Stimulated activated CD8-positive, alpha-beta memory T cell treated with anti-CD3 and anti-CD28 coated beads, Interleukin-15, amount 100 ng/mL, for 1 hour (primary cell): ENCODE measurements around the gene RNF20.

ENCODE experiments used
- DNase-seq: peaks from one replicate; pipeline ENCODE4 v3.0.0-alpha.2; 2020; ENCODE audit warnings: low read depth

RNF20 gene

DNA sequence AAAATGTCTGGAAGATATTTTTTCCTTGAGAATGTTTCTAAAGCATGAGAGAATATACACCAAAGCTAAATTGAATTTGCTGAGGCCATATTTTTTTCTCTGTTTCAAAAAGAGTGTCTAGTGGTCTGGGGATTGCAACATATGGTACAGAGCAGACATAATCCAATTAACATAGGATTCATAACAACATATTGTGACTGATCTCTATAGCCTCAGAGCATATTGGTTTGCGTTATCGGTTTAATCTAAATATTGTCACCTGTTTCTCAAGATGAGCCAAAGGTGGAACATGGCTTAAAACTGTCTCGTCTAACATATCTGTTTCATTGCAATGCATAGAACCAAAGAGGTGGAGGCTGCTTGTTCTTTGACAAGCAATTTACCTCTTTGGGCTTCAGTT lies 57.2 kb downstream of the RNF20 start:
- no peak for DNase-seq

DNA sequence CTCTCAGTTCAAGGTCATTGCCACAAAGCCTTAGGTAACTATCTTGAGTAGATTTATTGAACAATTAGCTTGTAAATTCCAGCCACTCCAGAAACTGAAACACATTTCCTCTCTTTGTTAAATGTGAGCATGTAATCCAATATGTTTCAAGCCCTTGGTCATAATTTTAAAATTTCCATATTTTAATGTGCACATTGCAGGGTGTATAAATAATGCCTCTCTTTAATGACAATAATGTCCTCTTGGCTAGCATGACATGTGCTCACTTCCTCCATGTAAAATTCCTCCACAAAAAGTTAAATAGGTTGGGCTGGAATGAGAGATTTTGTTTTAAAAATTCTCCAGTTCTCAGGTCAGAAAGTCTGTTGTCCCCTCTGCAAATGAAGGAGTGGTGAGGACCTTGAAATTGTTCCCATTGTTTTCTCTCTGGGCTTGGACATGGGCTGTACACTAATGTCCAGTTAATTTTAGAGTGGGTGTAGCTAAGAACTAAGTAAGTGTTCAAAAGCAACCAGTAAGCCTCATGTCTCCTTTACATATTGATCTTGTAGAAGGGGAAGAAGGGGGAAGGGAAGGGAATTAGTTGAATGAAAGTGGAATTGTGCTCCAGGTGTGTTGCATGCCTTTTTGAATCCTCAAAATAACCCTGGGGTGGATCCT lies 58.3 kb downstream of the RNF20 start:
- DNase-seq, result no peak

DNA sequence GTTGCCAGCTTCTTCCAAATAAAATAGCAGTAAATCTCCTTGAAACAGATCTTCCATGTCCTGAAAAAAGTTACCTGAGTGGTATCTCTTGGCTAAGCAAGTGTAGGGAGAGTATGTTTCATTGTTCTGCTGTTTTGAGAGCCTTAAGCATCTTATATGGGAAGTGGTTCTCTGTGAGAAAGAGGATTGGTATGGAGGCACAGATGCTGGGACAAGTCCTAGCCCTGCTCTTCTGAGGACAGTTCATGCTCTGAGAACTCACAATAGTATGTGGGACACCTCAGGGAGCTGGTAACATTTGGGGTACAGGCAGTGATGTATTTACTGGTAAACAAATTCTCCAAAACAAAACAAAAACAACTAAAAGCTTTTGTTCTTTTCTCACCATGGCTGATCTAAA lies 59.1 kb downstream of the RNF20 start:
- no peak for DNase-seq

DNA sequence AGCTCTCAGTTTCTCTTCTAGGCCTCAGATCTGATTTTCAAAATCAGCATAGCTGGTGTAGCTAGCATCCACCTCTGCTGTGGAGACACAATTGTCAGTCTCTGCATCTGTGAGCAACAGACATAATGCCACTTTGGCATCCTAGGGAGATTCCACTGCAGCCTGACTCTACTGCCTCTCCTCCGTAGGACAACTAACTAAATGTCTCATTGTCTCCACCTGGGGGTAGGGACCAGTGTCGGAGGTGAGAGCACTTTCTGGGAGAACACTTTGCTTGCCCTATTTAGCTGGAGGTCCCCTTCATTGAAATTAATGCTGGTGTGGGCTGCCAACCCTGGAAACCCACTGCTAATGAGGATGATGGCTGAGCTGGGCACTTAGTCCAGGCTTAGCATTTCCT lies 59.7 kb downstream of the RNF20 start:
- no peak for DNase-seq

DNA sequence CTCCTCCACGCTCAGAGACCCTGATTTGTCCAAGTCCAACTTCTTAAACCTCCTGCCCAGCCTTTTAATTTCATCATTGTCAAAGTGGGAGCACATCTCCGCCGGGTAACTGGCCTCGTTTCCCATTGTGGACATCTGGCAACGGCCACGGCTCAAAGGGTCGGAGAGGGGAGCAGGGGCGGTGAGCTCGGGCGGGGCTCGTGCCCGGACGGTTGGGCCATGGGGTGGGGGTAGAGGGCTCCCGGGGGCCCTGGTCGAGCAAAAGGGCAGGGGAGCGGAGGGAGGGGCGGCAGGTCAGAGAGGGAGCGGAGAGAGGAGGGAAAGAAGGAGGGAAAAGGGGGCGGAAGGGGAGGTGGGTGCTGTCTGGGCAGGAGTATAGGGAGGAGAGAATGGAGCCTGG lies 61.1 kb downstream of the RNF20 start, which contains the start of gene PPP3R2:
PPP3R2 (minus strand) TSS at position 174 of the 400 bp plus-strand sequence; CDS start at position 126, 48 bp downstream.
- DNase-seq, result no peak

DNA sequence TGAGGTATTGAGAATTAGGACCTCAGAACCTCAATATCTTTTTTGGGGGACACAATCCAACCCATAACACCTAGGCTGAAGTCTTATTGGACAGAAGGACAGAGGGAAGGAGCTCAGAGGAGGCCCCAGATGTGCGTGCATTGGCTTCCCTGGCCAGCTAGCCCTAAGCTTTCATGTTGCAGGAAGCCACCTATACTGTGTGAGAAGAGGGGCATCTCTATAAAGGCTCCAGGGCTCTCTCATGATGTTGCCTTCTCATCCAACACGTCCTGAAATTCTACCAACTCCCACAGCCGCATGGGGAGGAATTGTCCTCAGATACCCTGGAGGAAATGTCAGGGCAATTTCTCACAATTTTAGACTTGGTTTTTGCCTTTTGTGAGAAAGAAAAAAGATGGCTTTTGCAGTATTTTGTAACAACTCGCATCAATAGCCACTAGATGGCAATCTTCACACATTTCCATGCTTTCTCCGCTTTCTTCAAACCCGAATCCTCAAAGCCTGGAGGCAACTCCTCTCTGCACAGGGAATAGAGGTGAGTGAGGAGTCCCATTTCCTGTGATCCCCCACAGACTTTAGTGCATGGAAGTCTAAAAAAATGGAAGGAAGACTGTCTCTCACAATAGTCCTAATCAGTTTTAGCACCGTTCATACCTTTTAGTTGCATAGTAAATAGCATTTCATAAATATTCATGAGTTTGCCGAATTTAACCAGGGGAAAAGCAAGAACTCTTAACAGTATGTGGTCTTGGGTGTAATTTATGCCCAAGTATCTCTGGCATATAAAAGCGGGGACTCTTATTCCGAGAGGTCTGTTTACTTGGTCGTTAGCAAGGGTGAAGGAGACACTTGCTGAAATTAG lies 68.5 kb downstream of the RNF20 start:
- no peak for DNase-seq

DNA sequence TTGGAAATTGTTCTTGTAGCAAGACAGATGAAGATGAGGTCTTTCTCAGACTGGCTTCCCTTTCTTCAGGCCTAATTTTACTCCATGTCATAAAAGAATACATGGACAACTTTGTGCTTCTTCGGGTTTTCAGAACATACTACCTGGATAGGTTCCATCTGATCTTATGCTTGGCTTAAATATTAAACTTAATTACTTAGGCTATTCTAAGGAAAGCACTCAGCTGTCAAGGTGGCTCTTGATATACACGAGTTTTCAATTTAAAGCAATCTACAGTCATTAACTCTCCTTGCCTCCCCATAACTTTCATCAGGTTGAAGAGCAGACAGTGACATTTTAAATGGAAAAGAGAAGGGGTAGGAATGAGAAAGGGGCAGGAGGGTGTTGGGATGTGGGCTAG lies 70.6 kb downstream of the RNF20 start:
- no peak for DNase-seq

DNA sequence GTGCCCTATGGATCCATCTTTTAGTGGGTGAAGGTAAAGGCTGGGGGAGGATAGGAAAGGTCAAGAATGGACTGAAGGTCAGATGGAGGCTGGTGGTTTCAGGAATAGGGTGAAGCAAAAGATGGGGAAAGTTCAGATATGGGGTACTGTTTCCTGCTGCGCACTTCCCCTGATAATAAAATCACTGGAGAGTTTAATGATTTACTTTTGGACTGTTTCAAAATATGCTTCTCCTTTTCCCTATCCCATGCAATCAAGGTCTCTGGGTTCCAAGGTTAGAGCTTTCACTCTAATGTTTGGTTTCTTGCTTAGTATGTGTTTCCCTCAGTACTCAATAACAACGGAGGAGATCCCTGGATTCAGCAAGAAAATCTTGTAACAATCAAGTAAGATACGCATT lies 71.9 kb downstream of the RNF20 start:
- no peak for DNase-seq
